ENCODE results near the gene RHOBTB3. TPM values are rescaled to one million over a fixed set of nuclear protein-coding genes. Genes with fewer than 3 reads are reported as not detected.
"Not testable (repeated sequence)": the region's sequence is repeated elsewhere in the genome, so short reads cannot be mapped to it uniquely, and the experiment has no call there.

RHOBTB3 gene
- total RNA-seq, 1 donor from 2014 or later = 192 TPM

GRCh38 chr5:95823738-95824609 lies 92.8 kb downstream of the RHOBTB3 start:
- DNase-seq (ENCODE audit: low spot score) = no peak
- intact Hi-C loops (cut with DNase I) = no loop called here
- peak; percentile 76 for ATAC-seq

- no peak for ATAC-seq
- no peak for DNase-seq (ENCODE audit: low spot score)
- intact Hi-C loops (cut with DNase I) = no loop called here
Measured at GRCh38 chr5:95824747-95825146, 93.6 kb downstream of the RHOBTB3 start.

GRCh38 chr5:95825495-95825894 lies 94.4 kb downstream of the RHOBTB3 start:
- no peak for ATAC-seq
- DNase-seq (ENCODE audit: low spot score) = no peak
- intact Hi-C loops (cut with DNase I) = no loop called here

GRCh38 chr5:95826949-95827891 lies 96.1 kb downstream of the RHOBTB3 start:
- DNase-seq (ENCODE audit: low spot score) = no peak
- no peak for ATAC-seq

GRCh38 chr5:95827892-95828246 lies 96.7 kb downstream of the RHOBTB3 start:
- no peak for ATAC-seq
- intact Hi-C loops (cut with DNase I) = no loop called here
- DNase-seq (ENCODE audit: low spot score) = no peak

More at GRCh38 chr5:95826949-95827891, 96.1 kb downstream of the RHOBTB3 start:
- intact Hi-C loops (cut with DNase I) = no loop called here

- ATAC-seq (no peak), DNase-seq (ENCODE audit: low spot score) (no peak)
- intact Hi-C loops (cut with DNase I) = no loop called here
Measured at GRCh38 chr5:95830226-95830625, 99.1 kb downstream of the RHOBTB3 start.

- intact Hi-C loops (cut with DNase I) = no loop called here
- DNase-seq (ENCODE audit: low spot score) = no peak
- ATAC-seq = no peak
Measured at GRCh38 chr5:95832664-95833063, 101.5 kb downstream of the RHOBTB3 start.

GRCh38 chr5:95835682-95836385 lies 104.7 kb downstream of the RHOBTB3 start:
- ATAC-seq = peak; percentile 28
- no peak for DNase-seq (ENCODE audit: low spot score)
- intact Hi-C loops (cut with DNase I) = no loop called here

GRCh38 chr5:95836544-95836943 lies 105.4 kb downstream of the RHOBTB3 start:
- DNase-seq (ENCODE audit: low spot score) (no peak), ATAC-seq (no peak)
- intact Hi-C loops (cut with DNase I) = no loop called here

- ATAC-seq; intact Hi-C loops (cut with DNase I); DNase-seq (ENCODE audit: low spot score): not testable (repeated sequence)
Measured at GRCh38 chr5:95836971-95837370, 105.8 kb downstream of the RHOBTB3 start.

GRCh38 chr5:95837492-95837891 lies 106.4 kb downstream of the RHOBTB3 start:
- ATAC-seq = no peak
- DNase-seq (ENCODE audit: low spot score) = no peak
- intact Hi-C loops (cut with DNase I) = no loop called here

GRCh38 chr5:95838001-95838520 lies 106.9 kb downstream of the RHOBTB3 start:
- intact Hi-C loops (cut with DNase I) = no loop called here
- ATAC-seq (no peak), DNase-seq (ENCODE audit: low spot score) (no peak)

GRCh38 chr5:95838556-95838955 lies 107.4 kb downstream of the RHOBTB3 start:
- intact Hi-C loops (cut with DNase I) = no loop called here

GRCh38 chr5:95839658-95840057 lies 108.5 kb downstream of the RHOBTB3 start:
- ATAC-seq (no peak), DNase-seq (ENCODE audit: low spot score) (no peak)
- intact Hi-C loops (cut with DNase I) = loop anchor here (10.0 kb wide), 1 partner anchor 195 kb away; the partner anchor contains the start of gene RFESD

More at GRCh38 chr5:95838556-95838955, 107.4 kb downstream of the RHOBTB3 start:
- no peak for DNase-seq (ENCODE audit: low spot score)
- ATAC-seq = no peak

GRCh38 chr5:95840956-95841705 lies 110.0 kb downstream of the RHOBTB3 start:
- intact Hi-C loops (cut with DNase I) = loop anchor here (10.0 kb wide), 1 partner anchor 196 kb away; the partner anchor contains the start of gene RFESD
- DNase-seq (ENCODE audit: low spot score) = no peak

GRCh38 chr5:95841914-95842812 lies 111.0 kb downstream of the RHOBTB3 start:
- DNase-seq (ENCODE audit: low spot score) (no peak), ATAC-seq (peak; percentile 83)
- intact Hi-C loops (cut with DNase I) = loop anchor here (10.0 kb wide), 1 partner anchor 197 kb away; the partner anchor contains the start of gene RFESD

More at GRCh38 chr5:95840956-95841705, 110.0 kb downstream of the RHOBTB3 start:
- ATAC-seq = no peak

Data from sciatic nerve (tissue), 2 donors.